Caco-2 (cell line): ENCODE measurements around the gene APBB1IP. TPM values are rescaled to one million over a fixed set of nuclear protein-coding genes. Genes with fewer than 3 reads are reported as not detected.

Experiments
- BruUV-seq: library from RNA; stranded (reverse); fragments of 400-500 nt; replicated peaks from 2 replicates; lab custom pipeline; 2021; lab: Mats Ljungman, UMichigan
- CTCF ChIA-PET: fragments of 300-600 bp; sonication (Branson Sonifier 250); formaldehyde crosslinking; loops from one replicate; lab custom pipeline; 2022; ENCODE audit warnings: antibody characterized with exemption; lab: Charles Lee
- POLR2A ChIA-PET: fragments of 300-600 bp; sonication (Branson Sonifier 250); formaldehyde crosslinking; loops from one replicate; lab custom pipeline; 2022; ENCODE audit warnings: antibody characterized with exemption; lab: Charles Lee
- DNase-seq, 2 experiments: peaks; one replicate each; pipeline versions ENCODE4 v3.0.0 to v3.0.0-alpha.2; 2020 to 2022
- H3K27me3 ChIP-seq: replicated peaks from 2 replicates; pipeline ENCODE4 v1.6.0; 2011; ENCODE audit warnings: low read length; ENCODE audit not compliant: control insufficient read depth, insufficient read depth
- H3K36me3 ChIP-seq: 2 replicates; pipeline ENCODE4 v1.5.1; 2011; ENCODE audit warnings: low read length; ENCODE audit not compliant: control insufficient read depth, insufficient read depth
- H3K4me1 ChIP-seq: fragments of 250-450 bp; sonication (Bioruptor Pico); 2 replicates; pipeline ENCODE4 v1.5.1; 2020; ENCODE audit warnings: mild to moderate bottlenecking
- H3K4me3 ChIP-seq: 2 replicates; pipeline ENCODE4 v1.5.1; 2011; ENCODE audit warnings: low read depth, mild to moderate bottlenecking, control low read depth, low read length
- H3K9me3 ChIP-seq: fragments of 250-450 bp; sonication (Bioruptor Pico); 2 replicates; pipeline ENCODE4 v1.5.1; 2020; ENCODE audit warnings: mild to moderate bottlenecking, moderate library complexity
- H3K27ac Mint-ChIP-seq: one replicate; pipeline ENCODE4 v1.8.0; 2022; ENCODE audit warnings: mixed read lengths; ENCODE audit not compliant: unreplicated experiment
- H3K27me3 Mint-ChIP-seq: one replicate; pipeline ENCODE4 v1.8.0; 2022; ENCODE audit warnings: mixed read lengths; ENCODE audit not compliant: insufficient read depth, unreplicated experiment
- H3K36me3 Mint-ChIP-seq: one replicate; pipeline ENCODE4 v1.8.0; 2022; ENCODE audit warnings: mild to moderate bottlenecking, mixed read lengths; ENCODE audit not compliant: insufficient read depth, unreplicated experiment
- H3K4me1 Mint-ChIP-seq: one replicate; pipeline ENCODE4 v1.8.0; 2022; ENCODE audit warnings: low read depth, mixed read lengths; ENCODE audit not compliant: unreplicated experiment
- H3K4me3 Mint-ChIP-seq: one replicate; pipeline ENCODE4 v1.8.0; 2022; ENCODE audit warnings: mild to moderate bottlenecking, moderate library complexity, mixed read lengths; ENCODE audit not compliant: unreplicated experiment
- H3K9me3 Mint-ChIP-seq: one replicate; pipeline ENCODE4 v1.8.0; 2022; ENCODE audit warnings: mixed read lengths; ENCODE audit not compliant: unreplicated experiment
- intact Hi-C: fragments of 100-400 bp; cut with micrococcal nuclease; formaldehyde crosslinking; loops from one replicate; pipeline ENCODE4 v1.10.0; 2022; ENCODE audit not compliant: unreplicated experiment
- total RNA-seq: library from RNA; stranded (reverse); gene quantifications from 2 replicates; pipeline ENCODE4 v1.2.3, GENCODE V29; 2022
- TF ChIP-seq, protein P1 (sequence below), 2 experiments: fragments of 200-600 bp in 1 of 2; IDR thresholded peaks; 1 replicate in 1 of 2; 2 replicates in 1 of 2; pipeline versions ENCODE4 v1.5.1 to v1.8.0; 2011 to 2022; ENCODE audit warnings: antibody characterized with exemption in 1 of 2, control low read depth in 1 of 2, inconsistent platforms in 1 of 2, low read depth in 1 of 2, low read length in 1 of 2, mild to moderate bottlenecking in 1 of 2, moderate library complexity in 1 of 2; ENCODE audit not compliant: insufficient read depth in 1 of 2, severe bottlenecking in 1 of 2, unreplicated experiment in 1 of 2

Gene APBB1IP
- total RNA-seq, 1 experiment from 2014 or later = 0.14 TPM

DNA sequence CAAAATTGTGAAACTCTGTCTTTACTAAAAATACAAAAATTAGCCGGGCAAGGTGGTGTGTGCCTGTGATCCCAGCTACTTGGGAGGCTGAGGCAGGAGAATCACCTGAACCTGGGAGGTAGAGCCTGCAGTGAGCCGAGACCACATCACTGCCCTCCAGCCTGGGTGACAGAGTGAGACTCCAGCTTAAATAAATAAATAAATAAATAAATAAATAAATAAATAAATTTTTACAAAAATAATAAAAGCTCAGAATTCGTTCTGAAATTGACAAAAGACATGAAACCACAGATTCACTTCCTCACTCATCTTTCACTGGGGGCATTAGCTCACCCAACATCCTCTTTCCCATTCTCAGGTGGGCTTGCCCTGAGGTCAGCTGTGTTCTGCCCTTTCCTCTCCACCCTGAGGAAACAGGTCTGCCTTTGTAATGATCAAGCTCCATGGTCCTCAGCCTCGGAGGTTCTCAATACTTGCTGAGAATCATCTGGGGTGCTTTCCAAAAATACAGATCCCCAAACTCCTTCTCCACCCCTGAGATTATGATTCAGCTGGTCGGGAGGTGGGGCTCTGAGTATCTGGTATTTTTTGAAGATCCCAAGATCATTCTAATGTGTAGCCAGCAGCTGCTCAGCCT, 29.2 kb upstream of the APBB1IP start:
- BruUV-seq = no TSS peak
- ChIA-PET CTCF (no interaction called here), POLR2A (no interaction called here)
- Mint-ChIP-seq H3K27me3 (no peaks in the 10 kb centered on the region), H3K27ac (no peak overlapping the region), H3K4me3 (no peak overlapping the region), H3K4me1 (peaks cover 6% of the 10 kb centered on the region), H3K9me3 (peaks cover 10% of the 10 kb centered on the region), H3K36me3 (no peaks in the 10 kb centered on the region)
- H3K27me3 ChIP-seq = no peaks in the 10 kb centered on the region
- intact Hi-C loops = no loop called here
- no peak for DNase-seq
- no peak overlapping the region for H3K4me3 ChIP-seq
- TF ChIP-seq, protein P1, sequence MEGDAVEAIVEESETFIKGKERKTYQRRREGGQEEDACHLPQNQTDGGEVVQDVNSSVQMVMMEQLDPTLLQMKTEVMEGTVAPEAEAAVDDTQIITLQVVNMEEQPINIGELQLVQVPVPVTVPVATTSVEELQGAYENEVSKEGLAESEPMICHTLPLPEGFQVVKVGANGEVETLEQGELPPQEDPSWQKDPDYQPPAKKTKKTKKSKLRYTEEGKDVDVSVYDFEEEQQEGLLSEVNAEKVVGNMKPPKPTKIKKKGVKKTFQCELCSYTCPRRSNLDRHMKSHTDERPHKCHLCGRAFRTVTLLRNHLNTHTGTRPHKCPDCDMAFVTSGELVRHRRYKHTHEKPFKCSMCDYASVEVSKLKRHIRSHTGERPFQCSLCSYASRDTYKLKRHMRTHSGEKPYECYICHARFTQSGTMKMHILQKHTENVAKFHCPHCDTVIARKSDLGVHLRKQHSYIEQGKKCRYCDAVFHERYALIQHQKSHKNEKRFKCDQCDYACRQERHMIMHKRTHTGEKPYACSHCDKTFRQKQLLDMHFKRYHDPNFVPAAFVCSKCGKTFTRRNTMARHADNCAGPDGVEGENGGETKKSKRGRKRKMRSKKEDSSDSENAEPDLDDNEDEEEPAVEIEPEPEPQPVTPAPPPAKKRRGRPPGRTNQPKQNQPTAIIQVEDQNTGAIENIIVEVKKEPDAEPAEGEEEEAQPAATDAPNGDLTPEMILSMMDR (IDR thresholded peaks at IDR 0.05; ENCODE audit: insufficient read depth in 1 of 2, low read depth in 1 of 2, low read length in 1 of 2, severe bottlenecking in 1 of 2, unreplicated experiment in 1 of 2) = no peak
- no peaks in the 10 kb centered on the region for H3K9me3 ChIP-seq
- no peaks in the 10 kb centered on the region for H3K4me1 ChIP-seq
- H3K36me3 ChIP-seq = no peaks in the 10 kb centered on the region

DNA sequence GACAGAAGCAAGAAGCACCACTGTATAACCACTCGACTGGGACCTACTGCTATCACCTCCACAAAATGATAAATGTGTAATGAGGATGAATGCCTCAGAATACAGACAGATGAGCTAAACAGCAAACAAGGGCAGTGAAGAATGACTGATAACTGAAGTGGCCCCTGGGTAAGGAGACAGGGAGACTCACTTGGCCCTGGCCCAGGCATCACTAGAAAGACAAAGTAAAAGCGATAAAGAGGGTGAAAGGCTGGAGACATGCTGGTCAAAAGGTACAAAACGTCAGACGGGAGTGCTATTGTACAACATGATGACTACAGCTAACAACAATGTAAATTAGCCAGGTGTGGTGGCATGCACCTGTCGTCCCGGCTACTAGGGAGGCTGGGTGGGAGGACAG, 27.8 kb upstream of the APBB1IP start:
- Histone ChIP-seq H3K9me3 (no peaks in the 10 kb centered on the region; the same call in 1 of the 2 replicates), H3K36me3 (no peaks in the 10 kb centered on the region), H3K4me3 (no peak overlapping the region), H3K4me1 (no peaks in the 10 kb centered on the region), H3K27me3 (no peaks in the 10 kb centered on the region)
- CTCF ChIA-PET = no interaction called here
- BruUV-seq = no TSS peak
- H3K9me3 Mint-ChIP-seq = peaks cover 10% of the 10 kb centered on the region
- intact Hi-C loops = no loop called here
- peaks cover 6% of the 10 kb centered on the region for H3K4me1 Mint-ChIP-seq
- H3K36me3 Mint-ChIP-seq = no peaks in the 10 kb centered on the region
- H3K27ac Mint-ChIP-seq = no peak overlapping the region
- POLR2A ChIA-PET = no interaction called here
- TF ChIP-seq, protein P1 (IDR thresholded peaks at IDR 0.05; ENCODE audit: insufficient read depth in 1 of 2, low read depth in 1 of 2, low read length in 1 of 2, severe bottlenecking in 1 of 2, unreplicated experiment in 1 of 2) = no peak
- no peaks in the 10 kb centered on the region for H3K27me3 Mint-ChIP-seq
- DNase-seq = no peak
- H3K4me3 Mint-ChIP-seq = no peak overlapping the region

DNA sequence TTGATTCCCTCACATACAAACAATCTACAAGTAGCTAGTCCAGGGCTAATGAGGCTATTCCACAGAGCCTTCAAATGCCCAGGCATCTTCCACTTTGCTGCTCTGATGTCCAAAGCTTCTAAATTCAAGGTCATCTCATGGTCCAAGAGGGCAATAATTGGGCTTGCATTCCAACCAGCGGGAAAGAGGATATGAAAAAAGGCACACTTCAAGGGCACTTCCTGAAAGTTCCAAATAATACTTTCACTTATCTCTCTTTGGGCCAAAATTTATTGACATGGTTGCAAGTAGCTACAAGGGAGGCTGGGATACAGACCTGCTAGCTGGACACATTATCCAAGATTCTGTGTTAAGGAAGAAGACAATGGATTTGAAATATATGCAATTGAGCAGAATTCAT, 25.2 kb upstream of the APBB1IP start:
- no peak overlapping the region for H3K27ac Mint-ChIP-seq
- TF ChIP-seq, protein P1 (IDR thresholded peaks at IDR 0.05; ENCODE audit: insufficient read depth in 1 of 2, low read depth in 1 of 2, low read length in 1 of 2, severe bottlenecking in 1 of 2, unreplicated experiment in 1 of 2) = no peak
- no peak for DNase-seq
- H3K36me3 Mint-ChIP-seq = no peaks in the 10 kb centered on the region
- H3K9me3 Mint-ChIP-seq = peaks cover 9% of the 10 kb centered on the region
- ChIA-PET CTCF (no interaction called here), POLR2A (no interaction called here)
- H3K4me3 Mint-ChIP-seq = no peak overlapping the region
- no peaks in the 10 kb centered on the region for H3K4me1 ChIP-seq
- BruUV-seq = no TSS peak
- H3K9me3 ChIP-seq = no peaks in the 10 kb centered on the region; the same call in 1 of the 2 replicates
- H3K27me3 ChIP-seq = no peaks in the 10 kb centered on the region
- intact Hi-C loops = no loop called here
- no peaks in the 10 kb centered on the region for H3K27me3 Mint-ChIP-seq
- H3K4me1 Mint-ChIP-seq = peaks cover 6% of the 10 kb centered on the region
- H3K4me3 ChIP-seq = no peak overlapping the region
- no peaks in the 10 kb centered on the region for H3K36me3 ChIP-seq
